OCI-LY3 (cell line): ENCODE results near the gene NLK.

Experiments
- EZH2phosphoT487 ChIP-seq: fragments of 200-600 bp; shearing (Covaris generic); IDR thresholded peaks from 2 replicates; pipeline ENCODE4 v1.6.1; 2018; ENCODE audit warnings: antibody characterized with exemption, mixed run types, low read depth
- TF ChIP-seq, protein P1 (sequence below): fragments of 200-600, 300-600 bp; sonication (generic); IDR thresholded peaks from 2 replicates; pipeline ENCODE4 v1.5.1; 2014; ENCODE audit warnings: antibody characterized with exemption, low read length, low read depth

DNA sequence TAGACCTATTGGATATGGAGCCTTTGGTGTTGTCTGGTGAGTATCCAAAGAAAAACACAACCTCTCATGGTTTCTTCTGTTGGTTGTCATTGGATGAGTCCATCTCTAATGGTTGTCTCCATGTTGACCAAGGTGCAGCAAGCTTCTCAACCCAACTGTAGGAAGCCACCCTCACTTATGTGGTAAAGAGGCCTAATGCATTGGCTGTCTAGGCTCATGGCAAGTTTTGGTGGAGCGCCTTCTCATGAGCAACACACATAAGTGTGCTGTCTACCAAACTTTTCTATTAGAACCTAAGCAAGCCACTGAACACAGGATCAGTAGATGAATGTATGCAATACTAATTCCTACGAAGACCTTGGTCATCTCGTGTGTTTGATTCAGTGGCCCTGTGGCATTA, 819 bp downstream of the NLK start:
- TF ChIP-seq, protein P1, sequence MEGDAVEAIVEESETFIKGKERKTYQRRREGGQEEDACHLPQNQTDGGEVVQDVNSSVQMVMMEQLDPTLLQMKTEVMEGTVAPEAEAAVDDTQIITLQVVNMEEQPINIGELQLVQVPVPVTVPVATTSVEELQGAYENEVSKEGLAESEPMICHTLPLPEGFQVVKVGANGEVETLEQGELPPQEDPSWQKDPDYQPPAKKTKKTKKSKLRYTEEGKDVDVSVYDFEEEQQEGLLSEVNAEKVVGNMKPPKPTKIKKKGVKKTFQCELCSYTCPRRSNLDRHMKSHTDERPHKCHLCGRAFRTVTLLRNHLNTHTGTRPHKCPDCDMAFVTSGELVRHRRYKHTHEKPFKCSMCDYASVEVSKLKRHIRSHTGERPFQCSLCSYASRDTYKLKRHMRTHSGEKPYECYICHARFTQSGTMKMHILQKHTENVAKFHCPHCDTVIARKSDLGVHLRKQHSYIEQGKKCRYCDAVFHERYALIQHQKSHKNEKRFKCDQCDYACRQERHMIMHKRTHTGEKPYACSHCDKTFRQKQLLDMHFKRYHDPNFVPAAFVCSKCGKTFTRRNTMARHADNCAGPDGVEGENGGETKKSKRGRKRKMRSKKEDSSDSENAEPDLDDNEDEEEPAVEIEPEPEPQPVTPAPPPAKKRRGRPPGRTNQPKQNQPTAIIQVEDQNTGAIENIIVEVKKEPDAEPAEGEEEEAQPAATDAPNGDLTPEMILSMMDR, result no peak
- TF ChIP-seq EZH2phosphoT487, result no peak
